Keratinocyte (primary cell): ENCODE data around the gene BTN2A1. TPM values are rescaled to one million over a fixed set of nuclear protein-coding genes. Genes with fewer than 3 reads are reported as not detected.

ENCODE experiments used
- DNase-seq: peaks from one replicate; pipeline ENCODE4 v3.0.0-alpha.2; 2011; ENCODE audit warnings: low read depth, missing footprints, low spot score
- FAIRE-seq: peaks from 2 replicates; lab custom pipeline; 2011; peaks lifted over from hg19 to GRCh38; lab: Jason Lieb, UNC
- H2AFZ ChIP-seq: 2 replicates; pipeline ENCODE4 v1.6.0; 2012; ENCODE audit warnings: low read length, control low read depth, inconsistent platforms; ENCODE audit not compliant: control insufficient read depth
- H3K27ac ChIP-seq: 2 replicates; pipeline ENCODE4 v1.5.1; 2011; ENCODE audit warnings: low read length; ENCODE audit not compliant: control insufficient read depth, insufficient read depth
- H3K27me3 ChIP-seq: 3 replicates; pipeline ENCODE4 v1.6.0; 2011; ENCODE audit warnings: low read length; ENCODE audit not compliant: control insufficient read depth, insufficient read depth; ENCODE audit errors: extremely low read depth
- H3K36me3 ChIP-seq, 2 experiments: 2 replicates in 1 of 2; 3 replicates in 1 of 2; pipeline ENCODE4 v1.5.1; 2011; ENCODE audit warnings: low read length in 2 of 2, mild to moderate bottlenecking in 1 of 2; ENCODE audit not compliant: control insufficient read depth in 2 of 2, insufficient read depth in 2 of 2; ENCODE audit errors: extremely low read depth in 1 of 2
- H3K4me1 ChIP-seq: 3 replicates; pipeline ENCODE4 v1.5.1; 2011; ENCODE audit warnings: low read length; ENCODE audit not compliant: control insufficient read depth, insufficient read depth; ENCODE audit errors: extremely low read depth
- H3K4me2 ChIP-seq: 3 replicates; pipeline ENCODE4 v1.6.0; 2011; ENCODE audit warnings: low read depth, low read length; ENCODE audit not compliant: control insufficient read depth, insufficient read depth; ENCODE audit errors: extremely low read depth
- H3K4me3 ChIP-seq, 3 experiments: fragments of 200-600 bp in 1 of 3; sonication (generic) in 1 of 3; 2 replicates in 2 of 3; 3 replicates in 1 of 3; pipeline ENCODE4 v1.5.1; 2011 to 2016; ENCODE audit warnings: low read length in 3 of 3, mild to moderate bottlenecking in 3 of 3, control low read depth in 2 of 3, inconsistent platforms in 1 of 3, low read depth in 1 of 3, mixed read lengths in 1 of 3, mixed run types in 1 of 3, moderate library complexity in 1 of 3; ENCODE audit not compliant: control insufficient read depth in 2 of 3, insufficient read depth in 2 of 3; ENCODE audit errors: extremely low read depth in 1 of 3
- H3K79me2 ChIP-seq: 2 replicates; pipeline ENCODE4 v1.6.0; 2012; ENCODE audit warnings: low read length; ENCODE audit not compliant: control insufficient read depth, insufficient read depth
- H3K9ac ChIP-seq: 3 replicates; pipeline ENCODE4 v1.6.0; 2011; ENCODE audit warnings: low read length; ENCODE audit not compliant: control insufficient read depth, insufficient read depth; ENCODE audit errors: extremely low read depth
- H3K9me1 ChIP-seq: 3 replicates; pipeline ENCODE4 v1.6.0; 2011; ENCODE audit warnings: low read length; ENCODE audit not compliant: control insufficient read depth, insufficient read depth; ENCODE audit errors: extremely low read depth
- H3K9me3 ChIP-seq: 2 replicates; pipeline ENCODE4 v1.5.1; 2012; ENCODE audit warnings: low read depth, low read length; ENCODE audit not compliant: control insufficient read depth
- H4K20me1 ChIP-seq: 3 replicates; pipeline ENCODE4 v1.6.0; 2011; ENCODE audit warnings: low read length; ENCODE audit not compliant: control insufficient read depth, insufficient read depth; ENCODE audit errors: extremely low read depth
- CTCF ChIP-seq, 3 experiments: IDR thresholded peaks in 1 of 3; conservative IDR thresholded peaks in 1 of 3; optimal IDR thresholded peaks in 1 of 3; 2 replicates in 2 of 3; 3 replicates in 1 of 3; pipeline versions ENCODE3 to v1.5.1; 2011; ENCODE audit warnings: low read length in 3 of 3, mild to moderate bottlenecking in 3 of 3, moderate library complexity in 2 of 3, control low read depth in 1 of 3, inconsistent platforms in 1 of 3; ENCODE audit not compliant: insufficient read depth in 2 of 3; ENCODE audit errors: extremely low read depth in 1 of 3
- EZH2 ChIP-seq: IDR thresholded peaks from one replicate; pipeline ENCODE4 v1.6.1; 2012; ENCODE audit warnings: inconsistent platforms, mild to moderate bottlenecking, low read length, moderate library complexity
- dilution Hi-C: fragments of 300-500 bp; cut with MboI; formaldehyde crosslinking; loops from one replicate; pipeline ENCODE4 v1.7.0; 2020; ENCODE audit warnings: low sequenced_read_pairs; ENCODE audit not compliant: extremely low pct_ligation_motif_present
- polyA plus RNA-seq, 5 experiments: library from polyadenylated mRNA; depleted of rRNA in 3 of 5; stranded (reverse) in 3 of 5; stranded (forward) in 1 of 5; unstranded in 1 of 5; fragments of >200 nt; gene quantifications; 1 replicate in 1 of 5; 2 replicates in 3 of 5; 3 replicates in 1 of 5; pipeline versions ENCODE4 v1.2.1 to v1.2.3, GENCODE V29; 2011 to 2012; ENCODE audit warnings: missing spikeins in 2 of 5, low read depth in 1 of 5, low replicate concordance in 1 of 5

BTN2A1 gene
- polyA plus RNA-seq, 1 donor (not counting 4 experiments of a cell fraction or from before 2014, with no cell fraction given): 13.9 TPM

- Histone ChIP-seq H3K9me3 (no peaks in the 10 kb centered on the region), H3K4me2 (no peak overlapping the region), H3K79me2 (no peaks in the 10 kb centered on the region), H4K20me1 (no peaks in the 10 kb centered on the region), H3K36me3 (no peaks in the 10 kb centered on the region), H3K27me3 (peaks cover 7% of the 10 kb centered on the region), H3K9me1 (no peaks in the 10 kb centered on the region), H3K4me3 (no peak overlapping the region), H3K9ac (no peak overlapping the region), H3K4me1 (no peaks in the 10 kb centered on the region), H2AFZ (no peak overlapping the region), H3K27ac (no peak overlapping the region)
- dilution Hi-C loops: no loop called here
- FAIRE-seq (no peak), DNase-seq (no peak)
- TF ChIP-seq CTCF (optimal IDR thresholded peaks at IDR 0.05 in 1 of 3, IDR thresholded peaks at IDR 0.05 in 1 of 3, conservative IDR thresholded peaks at IDR 0.05 in 1 of 3; ENCODE audit: extremely low read depth in 1 of 3, insufficient read depth in 2 of 3, low read length in 3 of 3): no peak
Measured at GRCh38 chr6:26491604-26492003, 33.8 kb downstream of the BTN2A1 start.

- Histone ChIP-seq H3K4me3 (no peak overlapping the region), H4K20me1 (no peaks in the 10 kb centered on the region), H3K4me1 (no peaks in the 10 kb centered on the region), H3K27me3 (peaks cover 7% of the 10 kb centered on the region), H3K4me2 (no peak overlapping the region), H3K9me3 (no peaks in the 10 kb centered on the region), H3K27ac (no peak overlapping the region), H3K79me2 (no peaks in the 10 kb centered on the region), H3K9ac (no peak overlapping the region), H2AFZ (no peak overlapping the region), H3K36me3 (no peaks in the 10 kb centered on the region), H3K9me1 (no peaks in the 10 kb centered on the region)
- dilution Hi-C loops: no loop called here
- FAIRE-seq: no peak
- TF ChIP-seq CTCF (optimal IDR thresholded peaks at IDR 0.05 in 1 of 3, IDR thresholded peaks at IDR 0.05 in 1 of 3, conservative IDR thresholded peaks at IDR 0.05 in 1 of 3; ENCODE audit: extremely low read depth in 1 of 3, insufficient read depth in 2 of 3, low read length in 3 of 3): no peak
- no peak for TF ChIP-seq EZH2
- no peak for DNase-seq
Measured at GRCh38 chr6:26493258-26493657, 35.5 kb downstream of the BTN2A1 start.
